ENCODE results near the gene VKORC1L1.

DNA sequence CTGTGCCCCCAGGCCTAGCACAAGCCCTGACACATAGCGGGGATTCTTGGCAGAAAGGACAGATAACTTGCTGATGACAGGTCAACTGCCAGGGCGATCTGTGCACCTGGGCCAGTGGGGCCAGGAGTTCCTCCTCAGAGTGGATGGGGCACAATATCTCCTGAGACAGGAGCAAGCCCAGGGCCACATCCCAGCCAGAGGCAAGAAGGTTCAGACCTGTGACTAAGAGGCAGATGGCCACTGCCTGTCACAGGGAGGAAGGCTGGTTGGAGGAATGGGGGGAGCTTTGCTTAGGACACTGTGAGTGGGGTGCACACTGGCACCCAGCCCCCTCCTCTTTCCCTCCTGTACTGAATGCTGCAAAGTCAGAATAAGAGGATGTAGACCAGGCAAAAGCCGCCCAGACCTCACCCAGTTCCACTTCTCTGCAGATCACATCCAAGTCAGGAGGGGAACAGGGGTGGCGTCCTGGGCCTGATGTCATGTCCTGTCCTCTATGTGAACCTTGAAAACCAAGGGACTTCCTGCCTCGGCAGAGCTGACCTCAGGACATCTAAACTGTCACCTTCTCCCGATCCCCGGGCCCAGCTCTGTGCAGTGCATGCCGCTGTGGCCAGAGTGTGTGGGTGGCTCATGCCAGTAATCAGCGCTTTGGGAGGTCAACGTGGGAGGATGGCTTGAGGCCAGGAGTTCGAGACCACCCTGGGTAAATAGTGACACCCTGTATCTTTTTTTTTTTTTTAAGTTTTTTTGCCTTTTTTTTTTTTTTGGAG, 107.8 kb downstream of the VKORC1L1 start:
- no peak for TF ChIP-seq ZFP3 (CRISPR knock-in tag; IDR thresholded peaks at IDR 0.05)
- TF ChIP-seq ARNTL (CRISPR knock-in tag; IDR thresholded peaks at IDR 0.05; ENCODE audit: borderline replicate concordance, low read depth), result no peak
- TF ChIP-seq, protein P1, sequence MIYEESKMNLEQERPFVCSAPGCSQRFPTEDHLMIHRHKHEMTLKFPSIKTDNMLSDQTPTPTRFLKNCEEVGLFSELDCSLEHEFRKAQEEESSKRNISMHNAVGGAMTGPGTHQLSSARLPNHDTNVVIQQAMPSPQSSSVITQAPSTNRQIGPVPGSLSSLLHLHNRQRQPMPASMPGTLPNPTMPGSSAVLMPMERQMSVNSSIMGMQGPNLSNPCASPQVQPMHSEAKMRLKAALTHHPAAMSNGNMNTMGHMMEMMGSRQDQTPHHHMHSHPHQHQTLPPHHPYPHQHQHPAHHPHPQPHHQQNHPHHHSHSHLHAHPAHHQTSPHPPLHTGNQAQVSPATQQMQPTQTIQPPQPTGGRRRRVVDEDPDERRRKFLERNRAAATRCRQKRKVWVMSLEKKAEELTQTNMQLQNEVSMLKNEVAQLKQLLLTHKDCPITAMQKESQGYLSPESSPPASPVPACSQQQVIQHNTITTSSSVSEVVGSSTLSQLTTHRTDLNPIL (CRISPR knock-in tag; IDR thresholded peaks at IDR 0.05; ENCODE audit: low read depth), result 0 out of 2 replicates have a peak, but pooled peaks have one; percentile 7
- TF ChIP-seq ISL1 (CRISPR knock-in tag; IDR thresholded peaks at IDR 0.05), result no peak
- TF ChIP-seq, protein P2, sequence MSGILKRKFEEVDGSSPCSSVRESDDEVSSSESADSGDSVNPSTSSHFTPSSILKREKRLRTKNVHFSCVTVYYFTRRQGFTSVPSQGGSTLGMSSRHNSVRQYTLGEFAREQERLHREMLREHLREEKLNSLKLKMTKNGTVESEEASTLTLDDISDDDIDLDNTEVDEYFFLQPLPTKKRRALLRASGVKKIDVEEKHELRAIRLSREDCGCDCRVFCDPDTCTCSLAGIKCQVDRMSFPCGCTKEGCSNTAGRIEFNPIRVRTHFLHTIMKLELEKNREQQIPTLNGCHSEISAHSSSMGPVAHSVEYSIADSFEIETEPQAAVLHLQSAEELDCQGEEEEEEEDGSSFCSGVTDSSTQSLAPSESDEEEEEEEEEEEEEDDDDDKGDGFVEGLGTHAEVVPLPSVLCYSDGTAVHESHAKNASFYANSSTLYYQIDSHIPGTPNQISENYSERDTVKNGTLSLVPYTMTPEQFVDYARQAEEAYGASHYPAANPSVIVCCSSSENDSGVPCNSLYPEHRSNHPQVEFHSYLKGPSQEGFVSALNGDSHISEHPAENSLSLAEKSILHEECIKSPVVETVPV (CRISPR knock-in tag; IDR thresholded peaks at IDR 0.05), result no peak
- TF ChIP-seq, protein P3, sequence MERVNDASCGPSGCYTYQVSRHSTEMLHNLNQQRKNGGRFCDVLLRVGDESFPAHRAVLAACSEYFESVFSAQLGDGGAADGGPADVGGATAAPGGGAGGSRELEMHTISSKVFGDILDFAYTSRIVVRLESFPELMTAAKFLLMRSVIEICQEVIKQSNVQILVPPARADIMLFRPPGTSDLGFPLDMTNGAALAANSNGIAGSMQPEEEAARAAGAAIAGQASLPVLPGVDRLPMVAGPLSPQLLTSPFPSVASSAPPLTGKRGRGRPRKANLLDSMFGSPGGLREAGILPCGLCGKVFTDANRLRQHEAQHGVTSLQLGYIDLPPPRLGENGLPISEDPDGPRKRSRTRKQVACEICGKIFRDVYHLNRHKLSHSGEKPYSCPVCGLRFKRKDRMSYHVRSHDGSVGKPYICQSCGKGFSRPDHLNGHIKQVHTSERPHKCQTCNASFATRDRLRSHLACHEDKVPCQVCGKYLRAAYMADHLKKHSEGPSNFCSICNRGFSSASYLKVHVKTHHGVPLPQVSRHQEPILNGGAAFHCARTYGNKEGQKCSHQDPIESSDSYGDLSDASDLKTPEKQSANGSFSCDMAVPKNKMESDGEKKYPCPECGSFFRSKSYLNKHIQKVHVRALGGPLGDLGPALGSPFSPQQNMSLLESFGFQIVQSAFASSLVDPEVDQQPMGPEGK (CRISPR knock-in tag; IDR thresholded peaks at IDR 0.05; ENCODE audit: borderline replicate concordance), result no peak
- TF ChIP-seq, protein P4, sequence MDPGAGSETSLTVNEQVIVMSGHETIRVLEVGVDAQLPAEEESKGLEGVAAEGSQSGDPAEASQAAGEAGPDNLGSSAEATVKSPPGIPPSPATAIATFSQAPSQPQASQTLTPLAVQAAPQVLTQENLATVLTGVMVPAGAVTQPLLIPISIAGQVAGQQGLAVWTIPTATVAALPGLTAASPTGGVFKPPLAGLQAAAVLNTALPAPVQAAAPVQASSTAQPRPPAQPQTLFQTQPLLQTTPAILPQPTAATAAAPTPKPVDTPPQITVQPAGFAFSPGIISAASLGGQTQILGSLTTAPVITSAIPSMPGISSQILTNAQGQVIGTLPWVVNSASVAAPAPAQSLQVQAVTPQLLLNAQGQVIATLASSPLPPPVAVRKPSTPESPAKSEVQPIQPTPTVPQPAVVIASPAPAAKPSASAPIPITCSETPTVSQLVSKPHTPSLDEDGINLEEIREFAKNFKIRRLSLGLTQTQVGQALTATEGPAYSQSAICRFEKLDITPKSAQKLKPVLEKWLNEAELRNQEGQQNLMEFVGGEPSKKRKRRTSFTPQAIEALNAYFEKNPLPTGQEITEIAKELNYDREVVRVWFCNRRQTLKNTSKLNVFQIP (CRISPR knock-in tag; IDR thresholded peaks at IDR 0.05; ENCODE audit: borderline replicate concordance, low read depth), result no peak
- TF ChIP-seq TCF4 (CRISPR knock-in tag; IDR thresholded peaks at IDR 0.05; ENCODE audit: borderline replicate concordance), result no peak
- TF ChIP-seq ESRRG (CRISPR knock-in tag; IDR thresholded peaks at IDR 0.05), result no peak
- no peak for TF ChIP-seq RARB (CRISPR knock-in tag; IDR thresholded peaks at IDR 0.05)

All from SK-N-SH treated with all-trans-retinoic acid at 6 μM for 48 hours (cell line).